ENCODE data around the gene CBY1. TPM values are rescaled to one million over a fixed set of nuclear protein-coding genes. Genes with fewer than 3 reads are reported as not detected.

The CBY1 gene
- total and polyA plus RNA-seq, 9 of the 15 experiments (the other 6 are each of a cell fraction or from before 2014, with no cell fraction given): 5.7 to 19.7 (median 10.8) TPM

DNA sequence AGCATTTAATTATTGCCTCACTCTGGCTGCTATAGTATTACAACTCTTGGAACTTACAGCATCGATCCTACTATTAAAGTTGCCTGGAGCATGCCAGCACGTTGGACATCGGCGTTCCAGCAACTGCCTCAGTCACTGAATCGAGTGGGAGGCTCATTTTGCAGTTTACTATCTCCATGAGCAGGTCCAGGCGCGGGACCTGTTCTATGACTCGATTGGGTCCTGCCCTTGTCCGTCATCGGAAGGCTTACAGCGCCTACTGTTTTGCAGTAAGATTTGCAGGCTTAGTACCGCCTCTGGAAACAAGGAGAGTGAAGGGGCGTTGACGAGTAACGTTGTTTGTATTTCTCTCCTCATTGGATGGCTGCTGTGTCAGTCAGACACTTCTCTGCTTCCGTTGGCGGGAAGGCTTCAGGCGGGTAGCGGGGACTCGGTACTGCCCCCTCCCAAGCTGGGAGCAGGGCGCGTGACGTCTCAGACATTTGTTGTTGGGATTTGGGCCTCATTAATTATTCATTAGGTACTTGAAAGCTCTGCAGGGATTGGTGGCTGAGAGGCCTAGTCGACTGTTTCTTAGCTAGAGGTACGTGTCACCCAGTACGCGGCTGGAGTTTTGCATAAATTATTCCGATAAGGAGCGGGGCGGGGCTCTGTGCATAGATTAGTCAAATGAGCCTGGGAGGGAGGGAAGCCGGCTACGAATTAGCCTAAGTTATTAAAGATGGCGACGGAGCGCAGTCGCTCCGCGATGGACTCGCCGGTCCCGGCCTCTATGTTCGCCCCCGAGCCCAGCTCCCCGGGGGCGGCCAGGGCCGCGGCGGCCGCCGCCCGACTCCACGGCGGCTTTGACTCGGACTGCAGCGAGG lies 49.0 kb downstream of the CBY1 start, which contains the start of gene GTPBP1 (continued):
- TF ChIP-seq, protein P1, sequence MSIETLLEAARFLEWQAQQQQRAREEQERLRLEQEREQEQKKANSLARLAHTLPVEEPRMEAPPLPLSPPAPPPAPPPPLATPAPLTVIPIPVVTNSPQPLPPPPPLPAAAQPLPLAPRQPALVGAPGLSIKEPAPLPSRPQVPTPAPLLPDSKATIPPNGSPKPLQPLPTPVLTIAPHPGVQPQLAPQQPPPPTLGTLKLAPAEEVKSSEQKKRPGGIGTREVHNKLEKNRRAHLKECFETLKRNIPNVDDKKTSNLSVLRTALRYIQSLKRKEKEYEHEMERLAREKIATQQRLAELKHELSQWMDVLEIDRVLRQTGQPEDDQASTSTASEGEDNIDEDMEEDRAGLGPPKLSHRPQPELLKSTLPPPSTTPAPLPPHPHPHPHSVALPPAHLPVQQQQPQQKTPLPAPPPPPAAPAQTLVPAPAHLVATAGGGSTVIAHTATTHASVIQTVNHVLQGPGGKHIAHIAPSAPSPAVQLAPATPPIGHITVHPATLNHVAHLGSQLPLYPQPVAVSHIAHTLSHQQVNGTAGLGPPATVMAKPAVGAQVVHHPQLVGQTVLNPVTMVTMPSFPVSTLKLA (conservative IDR thresholded peaks at IDR 0.05): peak; percentile 79 to 82
- TF ChIP-seq ZNF134 (CRISPR knock-in tag; conservative IDR thresholded peaks at IDR 0.05): no peak
- TF ChIP-seq GABPA (tag; conservative IDR thresholded peaks at IDR 0.05; ENCODE audit: low read depth): no peak
- no peak for TF ChIP-seq ZNF780A (CRISPR knock-in tag; IDR thresholded peaks at IDR 0.05)
- TF ChIP-seq, protein P2, sequence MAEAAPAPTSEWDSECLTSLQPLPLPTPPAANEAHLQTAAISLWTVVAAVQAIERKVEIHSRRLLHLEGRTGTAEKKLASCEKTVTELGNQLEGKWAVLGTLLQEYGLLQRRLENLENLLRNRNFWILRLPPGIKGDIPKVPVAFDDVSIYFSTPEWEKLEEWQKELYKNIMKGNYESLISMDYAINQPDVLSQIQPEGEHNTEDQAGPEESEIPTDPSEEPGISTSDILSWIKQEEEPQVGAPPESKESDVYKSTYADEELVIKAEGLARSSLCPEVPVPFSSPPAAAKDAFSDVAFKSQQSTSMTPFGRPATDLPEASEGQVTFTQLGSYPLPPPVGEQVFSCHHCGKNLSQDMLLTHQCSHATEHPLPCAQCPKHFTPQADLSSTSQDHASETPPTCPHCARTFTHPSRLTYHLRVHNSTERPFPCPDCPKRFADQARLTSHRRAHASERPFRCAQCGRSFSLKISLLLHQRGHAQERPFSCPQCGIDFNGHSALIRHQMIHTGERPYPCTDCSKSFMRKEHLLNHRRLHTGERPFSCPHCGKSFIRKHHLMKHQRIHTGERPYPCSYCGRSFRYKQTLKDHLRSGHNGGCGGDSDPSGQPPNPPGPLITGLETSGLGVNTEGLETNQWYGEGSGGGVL (CRISPR knock-in tag; IDR thresholded peaks at IDR 0.05): no peak
- no peak for TF ChIP-seq NELFE (IDR thresholded peaks at IDR 0.05; ENCODE audit: insufficient read depth, insufficient read length)
- TF ChIP-seq ZNF699 (CRISPR knock-in tag; IDR thresholded peaks at IDR 0.05; ENCODE audit: insufficient replicate concordance): no peak
- no peak for TF ChIP-seq ZC3H8 (IDR thresholded peaks at IDR 0.05)
- TF ChIP-seq DNMT1 (IDR thresholded peaks at IDR 0.05): no peak
- TF ChIP-seq ZNF212 (CRISPR knock-in tag; IDR thresholded peaks at IDR 0.05): no peak
- TF ChIP-seq KLF16 (IDR thresholded peaks at IDR 0.05): no peak
- TF ChIP-seq ZNF274 (IDR thresholded peaks at IDR 0.05; ENCODE audit: borderline replicate concordance, low read depth, low read length): no peak
- TF ChIP-seq FOXA3 (CRISPR knock-in tag; conservative IDR thresholded peaks at IDR 0.05 in 1 of 2, IDR thresholded peaks at IDR 0.05 in 1 of 2): no peak
- TF ChIP-seq, protein P3, sequence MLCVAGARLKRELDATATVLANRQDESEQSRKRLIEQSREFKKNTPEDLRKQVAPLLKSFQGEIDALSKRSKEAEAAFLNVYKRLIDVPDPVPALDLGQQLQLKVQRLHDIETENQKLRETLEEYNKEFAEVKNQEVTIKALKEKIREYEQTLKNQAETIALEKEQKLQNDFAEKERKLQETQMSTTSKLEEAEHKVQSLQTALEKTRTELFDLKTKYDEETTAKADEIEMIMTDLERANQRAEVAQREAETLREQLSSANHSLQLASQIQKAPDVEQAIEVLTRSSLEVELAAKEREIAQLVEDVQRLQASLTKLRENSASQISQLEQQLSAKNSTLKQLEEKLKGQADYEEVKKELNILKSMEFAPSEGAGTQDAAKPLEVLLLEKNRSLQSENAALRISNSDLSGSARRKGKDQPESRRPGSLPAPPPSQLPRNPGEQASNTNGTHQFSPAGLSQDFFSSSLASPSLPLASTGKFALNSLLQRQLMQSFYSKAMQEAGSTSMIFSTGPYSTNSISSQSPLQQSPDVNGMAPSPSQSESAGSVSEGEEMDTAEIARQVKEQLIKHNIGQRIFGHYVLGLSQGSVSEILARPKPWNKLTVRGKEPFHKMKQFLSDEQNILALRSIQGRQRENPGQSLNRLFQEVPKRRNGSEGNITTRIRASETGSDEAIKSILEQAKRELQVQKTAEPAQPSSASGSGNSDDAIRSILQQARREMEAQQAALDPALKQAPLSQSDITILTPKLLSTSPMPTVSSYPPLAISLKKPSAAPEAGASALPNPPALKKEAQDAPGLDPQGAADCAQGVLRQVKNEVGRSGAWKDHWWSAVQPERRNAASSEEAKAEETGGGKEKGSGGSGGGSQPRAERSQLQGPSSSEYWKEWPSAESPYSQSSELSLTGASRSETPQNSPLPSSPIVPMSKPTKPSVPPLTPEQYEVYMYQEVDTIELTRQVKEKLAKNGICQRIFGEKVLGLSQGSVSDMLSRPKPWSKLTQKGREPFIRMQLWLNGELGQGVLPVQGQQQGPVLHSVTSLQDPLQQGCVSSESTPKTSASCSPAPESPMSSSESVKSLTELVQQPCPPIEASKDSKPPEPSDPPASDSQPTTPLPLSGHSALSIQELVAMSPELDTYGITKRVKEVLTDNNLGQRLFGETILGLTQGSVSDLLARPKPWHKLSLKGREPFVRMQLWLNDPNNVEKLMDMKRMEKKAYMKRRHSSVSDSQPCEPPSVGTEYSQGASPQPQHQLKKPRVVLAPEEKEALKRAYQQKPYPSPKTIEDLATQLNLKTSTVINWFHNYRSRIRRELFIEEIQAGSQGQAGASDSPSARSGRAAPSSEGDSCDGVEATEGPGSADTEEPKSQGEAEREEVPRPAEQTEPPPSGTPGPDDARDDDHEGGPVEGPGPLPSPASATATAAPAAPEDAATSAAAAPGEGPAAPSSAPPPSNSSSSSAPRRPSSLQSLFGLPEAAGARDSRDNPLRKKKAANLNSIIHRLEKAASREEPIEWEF (CRISPR knock-in tag; IDR thresholded peaks at IDR 0.05): no peak
- no peak for TF ChIP-seq PCBP2 (IDR thresholded peaks at IDR 0.05; ENCODE audit: low read depth, low read length, poor library complexity, severe bottlenecking)
- TF ChIP-seq FIP1L1 (IDR thresholded peaks at IDR 0.05; ENCODE audit: low read depth, low read length, poor library complexity, severe bottlenecking): no peak
- no peak for TF ChIP-seq ZNF586 (CRISPR knock-in tag; conservative IDR thresholded peaks at IDR 0.05)
- TF ChIP-seq ZNF766 (CRISPR knock-in tag; conservative IDR thresholded peaks at IDR 0.05): no peak
- no peak for TF ChIP-seq ZBTB1 (CRISPR knock-in tag; IDR thresholded peaks at IDR 0.05; ENCODE audit: borderline replicate concordance, low read depth)
